GM21360 (cell line): ENCODE data around the gene STAG3.
A peak's percentile ranks its signal among the peaks of the same experiment; 100 is the strongest.
"Not testable (repeated sequence)": the region's sequence is repeated elsewhere in the genome, so short reads cannot be mapped to it uniquely, and the experiment has no call there.

Experiments used
- ATAC-seq: cut with Tn5 transposase; IDR thresholded peaks from one replicate; pipeline ENCODE4 v1.9.1; 2021; ENCODE audit warnings: mild to moderate bottlenecking, moderate library complexity; ENCODE audit not compliant: unreplicated experiment

The STAG3 gene

GRCh38 chr7:100177045-100178001, at the start of gene STAG3, which contains the start of gene GPC2:
STAG3 (plus strand) TSS chr7:100177918; CDS start chr7:100180557, 2,639 bp downstream.
GPC2 (minus strand) TSS chr7:100177381; CDS start chr7:100177199, 182 bp downstream.
- ATAC-seq: peak; percentile 77

- no peak for ATAC-seq
These were observed 49.1 kb upstream of the STAG3 start for GRCh38 chr7:100128637-100128963.

- not testable (repeated sequence) for ATAC-seq
These were observed 47.5 kb upstream of the STAG3 start for GRCh38 chr7:100130220-100130607.

- no peak for ATAC-seq
These were observed 46.9 kb upstream of the STAG3 start for GRCh38 chr7:100130608-100131453.

- no peak for ATAC-seq
These were observed 45.6 kb upstream of the STAG3 start for GRCh38 chr7:100132126-100132525.

GRCh38 chr7:100132697-100133151, 45.0 kb upstream of the STAG3 start:
- ATAC-seq: no peak

- no peak for ATAC-seq
These were observed 39.6 kb upstream of the STAG3 start for GRCh38 chr7:100137851-100138760.

GRCh38 chr7:100141555-100141949, 36.2 kb upstream of the STAG3 start:
- ATAC-seq: no peak

GRCh38 chr7:100142461-100142860, 35.3 kb upstream of the STAG3 start:
- no peak for ATAC-seq

- not testable (repeated sequence) for ATAC-seq
These were observed 31.4 kb upstream of the STAG3 start for GRCh38 chr7:100146350-100146749.

GRCh38 chr7:100147278-100147677, 30.4 kb upstream of the STAG3 start:
- ATAC-seq: no peak

GRCh38 chr7:100148225-100148558, 29.5 kb upstream of the STAG3 start:
- peak; percentile 1 for ATAC-seq

GRCh38 chr7:100148559-100149328, 29.0 kb upstream of the STAG3 start, which contains the start of gene LAMTOR4:
LAMTOR4 (plus strand) TSS chr7:100148918; CDS start chr7:100148973, 55 bp downstream.
- ATAC-seq: peak; percentile 93

- no peak for ATAC-seq
These were observed 25.3 kb upstream of the STAG3 start for GRCh38 chr7:100152404-100152803.

GRCh38 chr7:100152937-100153666, 24.6 kb upstream of the STAG3 start:
- no peak for ATAC-seq

- no peak for ATAC-seq
These were observed 23.8 kb upstream of the STAG3 start for GRCh38 chr7:100153708-100154535.

GRCh38 chr7:100154651-100155491, 22.8 kb upstream of the STAG3 start:
- no peak for ATAC-seq
